Spinal cord (tissue), 10 donors: Measurements from ENCODE around the gene GPANK1. TPM values are rescaled to one million over a fixed set of nuclear protein-coding genes. Genes with fewer than 3 reads are reported as not detected.

Source experiments
- DNase-seq, 6 donors: peaks; one replicate each; pipeline versions ENCODE4 v3.0.0 to v3.0.0-alpha.2; 2013 to 2015; ENCODE audit warnings: low spot score in 6 of 6, low read depth in 4 of 6
- H3K27ac ChIP-seq: one replicate; pipeline ENCODE4 v1.5.1; 2013; ENCODE audit warnings: low read depth, low read length, control low read depth
- H3K27me3 ChIP-seq: one replicate; pipeline ENCODE4 v1.6.1; 2013; ENCODE audit warnings: low read length; ENCODE audit not compliant: control insufficient read depth, insufficient read depth
- H3K36me3 ChIP-seq: one replicate; pipeline ENCODE4 v1.6.1; 2013; ENCODE audit warnings: low read length; ENCODE audit not compliant: control insufficient read depth, insufficient read depth
- H3K4me1 ChIP-seq: one replicate; pipeline ENCODE4 v1.6.1; 2013; ENCODE audit warnings: low read length; ENCODE audit not compliant: control insufficient read depth, insufficient read depth
- H3K4me3 ChIP-seq: one replicate; pipeline ENCODE4 v1.5.1; 2013; ENCODE audit warnings: low read depth, low read length, control low read depth
- H3K9me3 ChIP-seq: one replicate; pipeline ENCODE4 v1.6.1; 2013; ENCODE audit warnings: low read length; ENCODE audit not compliant: control insufficient read depth, insufficient read depth
- WGBS: methylation state at CpG from one replicate; pipeline ENCODE4 v1.1.5; 2013; ENCODE audit warnings: missing lambda C conversion rate; ENCODE audit not compliant: insufficient coverage; 5-methylcytosine and 5-hydroxymethylcytosine counted together
- polyA plus RNA-seq, 2 donors: library from polyadenylated mRNA; unstranded; fragments of 120-200 nt; gene quantifications; one replicate each; pipeline ENCODE4 v1.2.1, GENCODE V29; 2013; ENCODE audit not compliant: insufficient read length in 2 of 2
- total RNA-seq, 2 donors: library from RNA; depleted of rRNA in 1 of 2; stranded (reverse); fragments of 120-200 nt in 1 of 2; fragments of >200 nt in 1 of 2; gene quantifications; one replicate each; pipeline versions ENCODE4 v1.2.3 to v1.2.4, GENCODE V29; 2013 to 2014
- donor health status: healthy.

The GPANK1 gene
- total and polyA plus RNA-seq, 4 donors, result 9.1 to 19.9 (median 16.1) TPM

- no peaks in the 10 kb centered on the region for H3K4me1 ChIP-seq
- 81% methylated on average over 3 of the region's 4 CpGs for WGBS
- no peak overlapping the region for H3K27ac ChIP-seq
- no peak for DNase-seq
- peaks cover 91% of the 10 kb centered on the region for H3K36me3 ChIP-seq
- no peaks in the 10 kb centered on the region for H3K9me3 ChIP-seq
- no peak overlapping the region for H3K4me3 ChIP-seq
- H3K27me3 ChIP-seq, result no peaks in the 10 kb centered on the region
Measured at GRCh38 chr6:31692353-31692752, 27.6 kb upstream of the GPANK1 start.

- no peak for DNase-seq
- peaks cover 94% of the 10 kb centered on the region for H3K36me3 ChIP-seq
- no peak overlapping the region for H3K4me3 ChIP-seq
- WGBS, result 87% methylated on average over 5 of the region's 12 CpGs
- H3K4me1 ChIP-seq, result no peaks in the 10 kb centered on the region
- no peak overlapping the region for H3K27ac ChIP-seq
- H3K9me3 ChIP-seq, result no peaks in the 10 kb centered on the region
- H3K27me3 ChIP-seq, result no peaks in the 10 kb centered on the region
Measured at GRCh38 chr6:31691564-31692108, 26.8 kb upstream of the GPANK1 start.

GRCh38 chr6:31691078-31691463 is 26.3 kb upstream of the GPANK1 start:
- Histone ChIP-seq H3K27ac (no peak overlapping the region), H3K4me1 (no peaks in the 10 kb centered on the region), H3K4me3 (no peak overlapping the region), H3K36me3 (peaks cover 94% of the 10 kb centered on the region), H3K27me3 (no peaks in the 10 kb centered on the region), H3K9me3 (no peaks in the 10 kb centered on the region)
- WGBS, result 92% methylated on average over 2 of the region's 6 CpGs
- DNase-seq, result no peak

- no peaks in the 10 kb centered on the region for H3K27me3 ChIP-seq
- WGBS, result 58% methylated on average over 3 of the region's 10 CpGs
- H3K27ac ChIP-seq, result no peak overlapping the region
- peaks cover 94% of the 10 kb centered on the region for H3K36me3 ChIP-seq
- no peaks in the 10 kb centered on the region for H3K9me3 ChIP-seq
- no peaks in the 10 kb centered on the region for H3K4me1 ChIP-seq
- DNase-seq, result no peak
- H3K4me3 ChIP-seq, result no peak overlapping the region
Measured at GRCh38 chr6:31690231-31691077, 25.7 kb upstream of the GPANK1 start.

- peaks cover 90% of the 10 kb centered on the region for H3K36me3 ChIP-seq
- 85% methylated on average over 7 of the region's 11 CpGs for WGBS
- H3K4me3 ChIP-seq, result no peak overlapping the region
- H3K27me3 ChIP-seq, result no peaks in the 10 kb centered on the region
- H3K4me1 ChIP-seq, result no peaks in the 10 kb centered on the region
- no peak overlapping the region for H3K27ac ChIP-seq
- DNase-seq, result no peak
- H3K9me3 ChIP-seq, result no peaks in the 10 kb centered on the region
Measured at GRCh38 chr6:31689249-31690110, 24.7 kb upstream of the GPANK1 start.

- H3K36me3 ChIP-seq, result peaks cover 84% of the 10 kb centered on the region
- no peak overlapping the region for H3K27ac ChIP-seq
- H3K4me3 ChIP-seq, result no peak overlapping the region
- peaks cover 8% of the 10 kb centered on the region for H3K4me1 ChIP-seq
- 85% methylated on average over 9 of the region's 14 CpGs for WGBS
- no peaks in the 10 kb centered on the region for H3K27me3 ChIP-seq
- DNase-seq, result no peak
- no peaks in the 10 kb centered on the region for H3K9me3 ChIP-seq
Measured at GRCh38 chr6:31687860-31688693, 23.3 kb upstream of the GPANK1 start.

- no peaks in the 10 kb centered on the region for H3K27me3 ChIP-seq
- no peak for DNase-seq
- peaks cover 77% of the 10 kb centered on the region for H3K36me3 ChIP-seq
- WGBS, result 73% methylated on average over 5 of the region's 8 CpGs
- peaks cover 16% of the 10 kb centered on the region for H3K4me1 ChIP-seq
- no peak overlapping the region for H3K27ac ChIP-seq
- no peak overlapping the region for H3K4me3 ChIP-seq
- H3K9me3 ChIP-seq, result no peaks in the 10 kb centered on the region
Measured at GRCh38 chr6:31687321-31687720, 22.5 kb upstream of the GPANK1 start.

- peaks cover 24% of the 10 kb centered on the region for H3K4me1 ChIP-seq
- H3K27me3 ChIP-seq, result no peaks in the 10 kb centered on the region
- DNase-seq, result no peak
- H3K27ac ChIP-seq, result no peak overlapping the region
- WGBS, result 83% methylated on average over 4 of the region's 5 CpGs
- H3K36me3 ChIP-seq, result peaks cover 71% of the 10 kb centered on the region
- H3K9me3 ChIP-seq, result no peaks in the 10 kb centered on the region
- no peak overlapping the region for H3K4me3 ChIP-seq
Measured at GRCh38 chr6:31686483-31686882, 21.7 kb upstream of the GPANK1 start.

GRCh38 chr6:31683591-31683990 is 18.8 kb upstream of the GPANK1 start:
- no peaks in the 10 kb centered on the region for H3K27me3 ChIP-seq
- WGBS, result 41% methylated on average over 7 of the region's 13 CpGs
- no peaks in the 10 kb centered on the region for H3K9me3 ChIP-seq
- peaks cover 39% of the 10 kb centered on the region for H3K4me1 ChIP-seq
- H3K4me3 ChIP-seq, result peak overlapping the region; percentile 47
- H3K36me3 ChIP-seq, result peaks cover 47% of the 10 kb centered on the region
- H3K27ac ChIP-seq, result peak overlapping the region; percentile 86
- DNase-seq, result peak in 2 of 6 donors; percentile 23 to 54
